BJ (cell line): Measurements from ENCODE around the gene HDGF. TPM values are rescaled to one million over a fixed set of nuclear protein-coding genes. Genes with fewer than 3 reads are reported as not detected.

Source experiments
- CTCF ChIA-PET: fragments of 350-600 bp; formaldehyde crosslinking; extraction: SDS; loops from one replicate; lab custom pipeline; 2021; ENCODE audit warnings: antibody characterized with exemption, inconsistent platforms; lab: Yijun Ruan, JAX
- POLR2A ChIA-PET: fragments of 300-600 bp; sonication (Branson Sonifier 250); formaldehyde crosslinking; extraction: SDS; loops from one replicate; lab custom pipeline; 2021; ENCODE audit warnings: antibody characterized with exemption; lab: Charles Lee
- DNase-seq: peaks from one replicate; pipeline ENCODE4 v3.0.0-alpha.2; 2011; ENCODE audit warnings: low read depth
- H3K27me3 ChIP-seq: 2 replicates; pipeline ENCODE4 v1.6.0; 2011; ENCODE audit warnings: low read length; ENCODE audit not compliant: control insufficient read depth, insufficient read depth
- H3K36me3 ChIP-seq: 2 replicates; pipeline ENCODE4 v1.5.1; 2011; ENCODE audit warnings: low read length; ENCODE audit not compliant: control insufficient read depth, insufficient read depth
- H3K4me3 ChIP-seq: 2 replicates; pipeline ENCODE4 v1.5.1; 2011; ENCODE audit warnings: low read depth, mild to moderate bottlenecking, control low read depth, low read length
- CTCF ChIP-seq: IDR thresholded peaks from 2 replicates; pipeline ENCODE4 v1.5.1; 2011; ENCODE audit warnings: low read depth, mild to moderate bottlenecking, control low read depth, inconsistent platforms, low read length, moderate library complexity; ENCODE audit not compliant: insufficient read depth
- polyA plus RNA-seq: library from polyadenylated mRNA; depleted of rRNA; stranded (reverse); fragments of >200 nt; gene quantifications from 2 replicates; pipeline ENCODE4 v1.2.3, GENCODE V29; 2011

Gene HDGF
- polyA plus RNA-seq, 1 experiment: 179 TPM

GRCh38 chr1:156740237-156740740 is 11.2 kb downstream of the HDGF start:
- POLR2A ChIA-PET: interaction anchor here (0.6 to 1.4 kb wide), 3 partner anchors 12 to 27 kb away, joined by 3 to 10 read pairs (median 4); partner anchors contain the start of genes HDGF, ISG20L2, METTL25B and PRCC
- no peak for DNase-seq

GRCh38 chr1:156738916-156739315 is 12.6 kb downstream of the HDGF start:
- Histone ChIP-seq H3K27me3 (no peaks in the 10 kb centered on the region), H3K36me3 (peaks cover 25% of the 10 kb centered on the region), H3K4me3 (no peak overlapping the region)
- DNase-seq: no peak
- ChIA-PET POLR2A (no interaction called here), CTCF (interaction anchor here (0.6 to 1.5 kb wide), 2 partner anchors 122 to 218 kb away, joined by 3 read pairs; partner anchors contain the start of gene NTRK1)
- no peak for TF ChIP-seq CTCF

More at GRCh38 chr1:156740237-156740740, 11.2 kb downstream of the HDGF start:
- CTCF ChIA-PET: interaction anchor here (1.2 to 2.8 kb wide), 8 partner anchors 10 to 120 kb away, joined by 3 to 19 read pairs (median 6); partner anchors contain the start of genes HDGF, NTRK1 and PRCC
- Histone ChIP-seq H3K4me3 (peak overlapping the region; percentile 53), H3K36me3 (peaks cover 28% of the 10 kb centered on the region), H3K27me3 (no peaks in the 10 kb centered on the region)
- TF ChIP-seq CTCF: no peak

GRCh38 chr1:156738407-156738806 is 13.1 kb downstream of the HDGF start:
- Histone ChIP-seq H3K36me3 (peaks cover 25% of the 10 kb centered on the region), H3K4me3 (no peak overlapping the region), H3K27me3 (no peaks in the 10 kb centered on the region)
- TF ChIP-seq CTCF: no peak
- DNase-seq: no peak
- ChIA-PET POLR2A (no interaction called here), CTCF (interaction anchor here (1.5 kb wide), 1 partner anchor 122 kb away, joined by 3 read pairs; the partner anchor contains the start of gene NTRK1)

- H3K27me3 ChIP-seq: no peaks in the 10 kb centered on the region
- H3K4me3 ChIP-seq: no peak overlapping the region
- H3K36me3 ChIP-seq: peaks cover 13% of the 10 kb centered on the region
- no peak for DNase-seq
- ChIA-PET POLR2A (no interaction called here), CTCF (interaction anchor here (0.8 to 41.7 kb wide), 3 partner anchors 47 to 156 kb away, joined by 3 to 1556 read pairs (median 3); partner anchors contain the start of gene NES)
- no peak for TF ChIP-seq CTCF
Measured at GRCh38 chr1:156733989-156734584, 17.4 kb downstream of the HDGF start.
